Measurements from ENCODE around the gene SENP1.

SENP1 gene

DNA sequence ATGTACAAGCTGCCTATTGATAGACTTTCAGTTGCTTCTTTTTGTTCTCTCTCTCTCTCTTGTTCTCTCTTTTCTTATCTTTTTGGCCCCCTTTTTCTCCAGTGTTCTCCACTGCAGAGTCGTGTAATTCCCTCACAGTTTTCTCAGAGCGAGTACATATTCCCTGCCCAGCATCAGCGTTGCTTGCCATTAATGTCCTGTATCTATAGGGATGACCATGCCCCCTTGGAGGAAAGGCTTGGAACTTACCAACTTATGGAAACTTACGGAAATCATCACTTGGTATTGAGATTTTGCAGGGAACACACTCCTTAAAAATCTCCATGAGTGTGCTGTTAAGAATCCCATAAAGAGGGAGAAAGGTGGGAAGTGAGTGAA, 87.3 kb downstream of the SENP1 start:
- no peak overlapping the region for H2AFZ ChIP-seq (ENCODE audit: low read depth, low read length, severe bottlenecking)
- H3K9me3 ChIP-seq (ENCODE audit: insufficient read depth, low read length) = no peaks in the 10 kb centered on the region
- no peaks in the 10 kb centered on the region for H3K79me2 ChIP-seq (ENCODE audit: insufficient read depth, low read length)
- no peak overlapping the region for H3K4me2 ChIP-seq (ENCODE audit: low read depth, low read length, poor library complexity, severe bottlenecking)
- H3K9me2 ChIP-seq (replicated peaks; ENCODE audit: insufficient read depth, low read length) = no peaks in the 10 kb centered on the region
- no peaks in the 10 kb centered on the region for H4K20me1 ChIP-seq (ENCODE audit: low read depth, low read length)
- no peaks in the 10 kb centered on the region for H3F3A ChIP-seq (ENCODE audit: insufficient read depth)
- H3K9ac ChIP-seq (ENCODE audit: low read length) = no peak overlapping the region
- no peak overlapping the region for H3K4me3 ChIP-seq (ENCODE audit: insufficient read depth, low read length, poor library complexity, severe bottlenecking)
- no peaks in the 10 kb centered on the region for H3K27me3 ChIP-seq (ENCODE audit: low read length)
- TF ChIP-seq EZH2phosphoT487 (conservative IDR thresholded peaks at IDR 0.05; ENCODE audit: low read length) = no peak
- TF ChIP-seq, protein P1, sequence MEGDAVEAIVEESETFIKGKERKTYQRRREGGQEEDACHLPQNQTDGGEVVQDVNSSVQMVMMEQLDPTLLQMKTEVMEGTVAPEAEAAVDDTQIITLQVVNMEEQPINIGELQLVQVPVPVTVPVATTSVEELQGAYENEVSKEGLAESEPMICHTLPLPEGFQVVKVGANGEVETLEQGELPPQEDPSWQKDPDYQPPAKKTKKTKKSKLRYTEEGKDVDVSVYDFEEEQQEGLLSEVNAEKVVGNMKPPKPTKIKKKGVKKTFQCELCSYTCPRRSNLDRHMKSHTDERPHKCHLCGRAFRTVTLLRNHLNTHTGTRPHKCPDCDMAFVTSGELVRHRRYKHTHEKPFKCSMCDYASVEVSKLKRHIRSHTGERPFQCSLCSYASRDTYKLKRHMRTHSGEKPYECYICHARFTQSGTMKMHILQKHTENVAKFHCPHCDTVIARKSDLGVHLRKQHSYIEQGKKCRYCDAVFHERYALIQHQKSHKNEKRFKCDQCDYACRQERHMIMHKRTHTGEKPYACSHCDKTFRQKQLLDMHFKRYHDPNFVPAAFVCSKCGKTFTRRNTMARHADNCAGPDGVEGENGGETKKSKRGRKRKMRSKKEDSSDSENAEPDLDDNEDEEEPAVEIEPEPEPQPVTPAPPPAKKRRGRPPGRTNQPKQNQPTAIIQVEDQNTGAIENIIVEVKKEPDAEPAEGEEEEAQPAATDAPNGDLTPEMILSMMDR (IDR thresholded peaks at IDR 0.05; ENCODE audit: insufficient read depth, low read length, poor library complexity, severe bottlenecking) = no peak
- no peaks in the 10 kb centered on the region for H3K36me3 ChIP-seq (ENCODE audit: low read length)
- no peak overlapping the region for H3K27ac ChIP-seq (ENCODE audit: low read depth, low read length)

DNA sequence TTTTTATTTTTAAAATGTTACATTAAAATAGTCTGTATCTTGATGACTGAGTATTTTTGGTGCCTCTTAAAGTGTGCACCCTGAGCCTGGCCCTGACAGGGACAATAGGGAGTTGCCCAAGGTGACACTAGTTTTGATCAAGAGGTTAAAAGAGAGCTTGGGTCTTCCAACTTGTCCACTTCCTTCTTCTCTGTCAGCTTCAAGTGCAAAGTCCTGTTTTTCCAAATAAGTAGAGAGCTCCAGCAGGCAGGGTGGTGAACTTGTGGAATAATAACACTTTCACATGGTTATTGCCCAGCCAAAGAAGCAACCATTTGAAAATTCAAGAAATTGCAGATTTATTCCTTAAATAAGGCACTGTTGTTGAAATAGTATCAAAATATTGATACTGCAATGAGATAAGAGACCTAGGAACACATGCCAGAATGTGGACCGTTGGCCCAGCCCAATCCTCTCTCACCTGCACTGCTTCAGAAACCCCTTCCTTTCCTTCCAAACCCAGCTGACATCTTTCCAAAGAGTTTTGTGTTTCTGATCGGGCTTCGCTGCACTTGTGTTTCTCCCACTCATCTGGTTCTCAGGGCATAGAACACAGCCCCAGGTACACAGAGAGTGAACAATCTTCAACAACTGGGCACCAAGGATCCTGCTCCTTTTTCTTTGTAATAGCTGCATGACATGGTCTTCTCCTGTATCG, 87.8 kb downstream of the SENP1 start:
- TF ChIP-seq, protein P1 (IDR thresholded peaks at IDR 0.05; ENCODE audit: insufficient read depth, low read length, poor library complexity, severe bottlenecking) = no peak
- TF ChIP-seq EZH2phosphoT487 (conservative IDR thresholded peaks at IDR 0.05; ENCODE audit: low read length) = no peak
- H4K20me1 ChIP-seq (ENCODE audit: low read depth, low read length) = no peaks in the 10 kb centered on the region
- no peak overlapping the region for H3K4me3 ChIP-seq (ENCODE audit: insufficient read depth, low read length, poor library complexity, severe bottlenecking)
- H3K9ac ChIP-seq (ENCODE audit: low read length) = no peak overlapping the region
- no peak overlapping the region for H3K4me2 ChIP-seq (ENCODE audit: low read depth, low read length, poor library complexity, severe bottlenecking)
- no peak overlapping the region for H2AFZ ChIP-seq (ENCODE audit: low read depth, low read length, severe bottlenecking)
- H3K27me3 ChIP-seq (ENCODE audit: low read length) = no peaks in the 10 kb centered on the region
- H3K9me2 ChIP-seq (replicated peaks; ENCODE audit: insufficient read depth, low read length) = no peaks in the 10 kb centered on the region
- no peaks in the 10 kb centered on the region for H3F3A ChIP-seq (ENCODE audit: insufficient read depth)
- H3K9me3 ChIP-seq (ENCODE audit: insufficient read depth, low read length) = no peaks in the 10 kb centered on the region
- H3K27ac ChIP-seq (ENCODE audit: low read depth, low read length) = no peak overlapping the region
- H3K79me2 ChIP-seq (ENCODE audit: insufficient read depth, low read length) = no peaks in the 10 kb centered on the region
- no peaks in the 10 kb centered on the region for H3K36me3 ChIP-seq (ENCODE audit: low read length)

DNA sequence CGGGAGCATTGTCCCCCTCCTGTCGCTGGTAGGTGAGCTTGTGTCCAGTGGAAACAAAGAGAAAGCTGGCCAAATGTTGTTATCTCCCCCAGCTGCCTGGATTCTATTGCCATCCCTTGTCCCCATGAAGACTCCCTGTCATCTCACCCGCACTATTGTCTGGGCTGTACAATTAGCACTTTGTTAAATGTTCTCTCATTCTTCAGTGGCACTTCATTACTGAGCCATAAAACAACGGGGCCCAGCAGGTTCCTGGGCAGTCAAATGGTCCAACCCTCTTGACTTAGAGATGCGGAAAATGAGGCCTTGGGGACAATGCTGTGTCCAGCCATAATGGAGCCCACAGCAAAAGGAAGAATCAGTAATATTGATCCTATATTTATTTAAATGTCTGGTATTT, 88.4 kb downstream of the SENP1 start:
- H3K9me2 ChIP-seq (replicated peaks; ENCODE audit: insufficient read depth, low read length) = no peaks in the 10 kb centered on the region

More for the DNA sequence above, 88.4 kb downstream of the SENP1 start:
- Histone ChIP-seq H3K4me2 (ENCODE audit: low read depth, low read length, poor library complexity, severe bottlenecking) (no peak overlapping the region), H3K27me3 (ENCODE audit: low read length) (no peaks in the 10 kb centered on the region), H3K36me3 (ENCODE audit: low read length) (no peaks in the 10 kb centered on the region), H3K9me3 (ENCODE audit: insufficient read depth, low read length) (no peaks in the 10 kb centered on the region), H3K4me3 (ENCODE audit: insufficient read depth, low read length, poor library complexity, severe bottlenecking) (no peak overlapping the region), H2AFZ (ENCODE audit: low read depth, low read length, severe bottlenecking) (no peak overlapping the region), H4K20me1 (ENCODE audit: low read depth, low read length) (no peaks in the 10 kb centered on the region), H3K27ac (ENCODE audit: low read depth, low read length) (no peak overlapping the region), H3F3A (ENCODE audit: insufficient read depth) (no peaks in the 10 kb centered on the region), H3K9ac (ENCODE audit: low read length) (no peak overlapping the region), H3K79me2 (ENCODE audit: insufficient read depth, low read length) (no peaks in the 10 kb centered on the region)
- TF ChIP-seq EZH2phosphoT487 (conservative IDR thresholded peaks at IDR 0.05; ENCODE audit: low read length) = no peak
- TF ChIP-seq, protein P1 (IDR thresholded peaks at IDR 0.05; ENCODE audit: insufficient read depth, low read length, poor library complexity, severe bottlenecking) = no peak

Data from SU-DHL-6 (cell line).